Right atrium auricular region (tissue), 2 donors: ENCODE results near the gene PLEKHM3. TPM values are rescaled to one million over a fixed set of nuclear protein-coding genes. Genes with fewer than 3 reads are reported as not detected.
"Not testable (repeated sequence)": the region's sequence is repeated elsewhere in the genome, so short reads cannot be mapped to it uniquely, and the experiment has no call there.

Experiments used
- DNase-seq: peaks from one replicate; pipeline ENCODE4 v3.0.0-alpha.2; 2019; ENCODE audit warnings: low spot score
- H3K27ac ChIP-seq, 2 donors: fragments of 200-600 bp; sonication (generic); 1 replicate in 1 of 2; 2 replicates in 1 of 2; pipeline ENCODE4 v1.5.1; 2016 to 2019
- H3K27me3 ChIP-seq, 2 donors: fragments of 200-600 bp; sonication (generic); one replicate each; pipeline versions ENCODE4 v1.5.1 to v1.6.0; 2017 to 2019
- H3K36me3 ChIP-seq: fragments of 200-600 bp; sonication (generic); one replicate; pipeline ENCODE4 v1.5.1; 2016
- H3K4me1 ChIP-seq, 2 donors: fragments of 200-600 bp; sonication (generic); one replicate each; pipeline versions ENCODE4 v1.5.1 to v1.6.0; 2017 to 2019
- H3K4me3 ChIP-seq, 2 donors: fragments of 200-600 bp; sonication (generic); 1 replicate in 1 of 2; 2 replicates in 1 of 2; pipeline ENCODE4 v1.5.1; 2017 to 2019; ENCODE audit warnings: mild to moderate bottlenecking in 1 of 2, moderate library complexity in 1 of 2
- H3K9me3 ChIP-seq, 2 donors: fragments of 200-600 bp; sonication (generic); one replicate each; pipeline ENCODE4 v1.5.1; 2019
- CTCF ChIP-seq, 2 donors: fragments of 200-600 bp; sonication (generic); IDR thresholded peaks; one replicate each; pipeline ENCODE4 v1.5.1; 2019; ENCODE audit warnings: antibody characterized with exemption in 2 of 2
- total RNA-seq, 2 donors: library from RNA; depleted of rRNA; stranded (reverse); fragments of >200 nt; gene quantifications; one replicate each; pipeline ENCODE4 v1.1.0, GENCODE V29; 2016

PLEKHM3 gene
- total RNA-seq, 2 donors from 2014 or later, result 14.9 to 20.0 TPM

- Histone ChIP-seq H3K4me3 (no peak overlapping the region), H3K9me3 (no peaks in the 10 kb centered on the region), H3K27ac (no peak overlapping the region), H3K36me3 (no peaks in the 10 kb centered on the region), H3K27me3 (no peaks in the 10 kb centered on the region), H3K4me1 (peaks cover 0 to 4% of the 10 kb centered on the region in 2 donors)
- no peak for TF ChIP-seq CTCF (IDR thresholded peaks at IDR 0.05)
- no peak for DNase-seq
Observed at GRCh38 chr2:207913772-207914358, 111.5 kb downstream of the PLEKHM3 start.

GRCh38 chr2:207911856-207912255 is 113.5 kb downstream of the PLEKHM3 start:
- TF ChIP-seq CTCF (IDR thresholded peaks at IDR 0.05), result no peak
- H3K4me1 ChIP-seq, result peaks cover 0 to 4% of the 10 kb centered on the region in 2 donors
- H3K27ac ChIP-seq, result no peak overlapping the region
- H3K27me3 ChIP-seq, result no peaks in the 10 kb centered on the region
- no peak overlapping the region for H3K4me3 ChIP-seq
- H3K9me3 ChIP-seq, result no peaks in the 10 kb centered on the region
- no peak for DNase-seq
- peaks cover 4% of the 10 kb centered on the region for H3K36me3 ChIP-seq

GRCh38 chr2:207911215-207911614 is 114.1 kb downstream of the PLEKHM3 start:
- Histone ChIP-seq H3K9me3 (no peaks in the 10 kb centered on the region), H3K4me1 (peaks cover 0 to 4% of the 10 kb centered on the region in 2 donors), H3K4me3 (no peak overlapping the region)

GRCh38 chr2:207906495-207906894 is 118.8 kb downstream of the PLEKHM3 start:
- H3K36me3 ChIP-seq, H3K4me1 ChIP-seq, H3K9me3 ChIP-seq, H3K27ac ChIP-seq, H3K27me3 ChIP-seq, DNase-seq, H3K4me3 ChIP-seq: not testable (repeated sequence)

More at GRCh38 chr2:207911215-207911614, 114.1 kb downstream of the PLEKHM3 start:
- no peak overlapping the region for H3K27ac ChIP-seq
- no peaks in the 10 kb centered on the region for H3K27me3 ChIP-seq
- peaks cover 4% of the 10 kb centered on the region for H3K36me3 ChIP-seq
- DNase-seq, result no peak
- TF ChIP-seq CTCF (IDR thresholded peaks at IDR 0.05), result no peak

GRCh38 chr2:207905546-207905945 is 119.8 kb downstream of the PLEKHM3 start:
- Histone ChIP-seq H3K4me3 (no peak overlapping the region), H3K27me3 (no peaks in the 10 kb centered on the region), H3K9me3 (no peaks in the 10 kb centered on the region), H3K4me1 (no peaks in the 10 kb centered on the region), H3K27ac (no peak overlapping the region), H3K36me3 (peaks cover 4% of the 10 kb centered on the region)
- TF ChIP-seq CTCF (IDR thresholded peaks at IDR 0.05), result no peak
- no peak for DNase-seq

- no peak for DNase-seq
- H3K4me1 ChIP-seq, result no peaks in the 10 kb centered on the region
- no peak overlapping the region for H3K4me3 ChIP-seq
- peaks cover 1% of the 10 kb centered on the region for H3K36me3 ChIP-seq
- H3K27ac ChIP-seq, result no peak overlapping the region
- H3K9me3 ChIP-seq, result no peaks in the 10 kb centered on the region
- TF ChIP-seq CTCF (IDR thresholded peaks at IDR 0.05), result no peak
- no peaks in the 10 kb centered on the region for H3K27me3 ChIP-seq
Observed at GRCh38 chr2:207903236-207903635, 122.1 kb downstream of the PLEKHM3 start.
